GM08714 (cell line): ENCODE data around the gene ADAMTS15.
"Not testable (repeated sequence)": the region's sequence is repeated elsewhere in the genome, so short reads cannot be mapped to it uniquely, and the experiment has no call there.

Experiments used
- H3K4me3 ChIP-seq: fragments of 200-500 bp; sonication (Bioruptor generic); 2 replicates; pipeline ENCODE4 v1.5.1; 2014; ENCODE audit warnings: mild to moderate bottlenecking, low read length, inconsistent platforms
- ZNF274 ChIP-seq: IDR thresholded peaks from 2 replicates; pipeline ENCODE4 v1.6.1; 2012; ENCODE audit warnings: mild to moderate bottlenecking, low read depth, low read length

The ADAMTS15 gene

GRCh38 chr11:130436171-130436570 is 12.3 kb upstream of the ADAMTS15 start:
- TF ChIP-seq ZNF274, result no peak

GRCh38 chr11:130437848-130438247 is 10.6 kb upstream of the ADAMTS15 start:
- TF ChIP-seq ZNF274, result no peak
- no peak overlapping the region for H3K4me3 ChIP-seq

More at GRCh38 chr11:130436171-130436570, 12.3 kb upstream of the ADAMTS15 start:
- no peak overlapping the region for H3K4me3 ChIP-seq

- H3K4me3 ChIP-seq, result not testable (repeated sequence)
Measured at GRCh38 chr11:130438401-130439159, 9.9 kb upstream of the ADAMTS15 start.

GRCh38 chr11:130439160-130439519 is 9.3 kb upstream of the ADAMTS15 start:
- no peak for TF ChIP-seq ZNF274
- no peak overlapping the region for H3K4me3 ChIP-seq

- no peak overlapping the region for H3K4me3 ChIP-seq
- TF ChIP-seq ZNF274, result no peak
Measured at GRCh38 chr11:130439876-130440275, 8.6 kb upstream of the ADAMTS15 start.

- no peak for TF ChIP-seq ZNF274
- no peak overlapping the region for H3K4me3 ChIP-seq
Measured at GRCh38 chr11:130441719-130442118, 6.7 kb upstream of the ADAMTS15 start.

- no peak overlapping the region for H3K4me3 ChIP-seq
- no peak for TF ChIP-seq ZNF274
Measured at GRCh38 chr11:130442737-130443136, 5.7 kb upstream of the ADAMTS15 start.

GRCh38 chr11:130445788-130446187 is 2.7 kb upstream of the ADAMTS15 start:
- H3K4me3 ChIP-seq, result no peak overlapping the region
- TF ChIP-seq ZNF274, result no peak

- H3K4me3 ChIP-seq, result no peak overlapping the region
- no peak for TF ChIP-seq ZNF274
Measured at GRCh38 chr11:130448039-130448415, 418 bp upstream of the ADAMTS15 start.

GRCh38 chr11:130449310-130449990 is 1.0 kb downstream of the ADAMTS15 start:
- no peak for TF ChIP-seq ZNF274
- no peak overlapping the region for H3K4me3 ChIP-seq

GRCh38 chr11:130449996-130450769 is 1.7 kb downstream of the ADAMTS15 start:
- TF ChIP-seq ZNF274, result no peak
- H3K4me3 ChIP-seq, result no peak overlapping the region

- H3K4me3 ChIP-seq, result no peak overlapping the region
- TF ChIP-seq ZNF274, result no peak
Measured at GRCh38 chr11:130451231-130452019, 3.0 kb downstream of the ADAMTS15 start.

GRCh38 chr11:130452176-130452575 is 3.7 kb downstream of the ADAMTS15 start:
- no peak for TF ChIP-seq ZNF274

GRCh38 chr11:130452940-130453339 is 4.5 kb downstream of the ADAMTS15 start:
- H3K4me3 ChIP-seq, result no peak overlapping the region
- no peak for TF ChIP-seq ZNF274

More at GRCh38 chr11:130452176-130452575, 3.7 kb downstream of the ADAMTS15 start:
- no peak overlapping the region for H3K4me3 ChIP-seq
